ENCODE results near the gene PHYHIPL.

GRCh38 chr10:59258890-59259289, 82.4 kb downstream of the PHYHIPL start:
- TF ChIP-seq CTCF (IDR thresholded peaks at IDR 0.05), result no peak
- no peak for TF ChIP-seq POLR2A (IDR thresholded peaks at IDR 0.05)
- no peak for TF ChIP-seq EP300 (IDR thresholded peaks at IDR 0.05)
- no peak for TF ChIP-seq POLR2AphosphoS5 (IDR thresholded peaks at IDR 0.05)

Data from gastroesophageal sphincter (tissue), 3 donors.